Vagina (tissue), 2 donors: Measurements from ENCODE around the gene IQCN.

Experiments
- POLR2AphosphoS5 ChIP-seq, 2 donors: sonication (generic); formaldehyde crosslinking; IDR thresholded peaks; one replicate each; pipeline ENCODE4 v1.9.0; 2017; ENCODE audit warnings: antibody characterized with exemption in 2 of 2, mild to moderate bottlenecking in 2 of 2, low read depth in 1 of 2; ENCODE audit not compliant: insufficient read depth in 1 of 2
- TF ChIP-seq, protein P1 (sequence below), 3 experiments: fragments of 450-650 bp in 2 of 3; fragments of 200-600 bp in 1 of 3; sonication (generic) in 1 of 3; IDR thresholded peaks; one replicate each; pipeline ENCODE4 v1.5.1; 2017 to 2019; ENCODE audit warnings: antibody characterized with exemption in 3 of 3, mild to moderate bottlenecking in 2 of 3, moderate library complexity in 2 of 3

DNA sequence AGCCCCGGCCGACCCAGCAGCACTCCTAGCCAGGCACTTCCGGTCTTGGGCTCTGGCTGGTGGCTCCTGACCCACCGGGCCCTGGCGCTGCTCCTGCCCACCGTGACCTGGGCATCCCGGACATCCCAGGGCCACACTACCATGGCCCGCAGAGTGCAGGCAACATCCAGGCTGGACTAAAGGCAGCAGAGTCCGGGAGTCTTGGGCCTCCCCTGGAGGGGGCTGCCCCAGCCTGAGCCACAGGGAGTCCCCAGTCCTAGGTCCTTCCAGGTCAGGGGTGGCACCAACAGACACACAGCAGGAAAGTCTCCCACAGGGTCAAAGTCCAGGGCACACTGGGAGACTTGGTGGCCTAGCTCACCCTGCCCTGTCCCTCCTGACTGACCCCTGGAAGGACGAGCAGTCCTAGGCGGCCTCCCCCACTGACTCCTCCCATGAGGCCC lies 37.9 kb upstream of the IQCN start:
- no peak for TF ChIP-seq POLR2AphosphoS5 (IDR thresholded peaks at IDR 0.05; ENCODE audit: insufficient read depth in 1 of 2, low read depth in 1 of 2)
- TF ChIP-seq, protein P1, sequence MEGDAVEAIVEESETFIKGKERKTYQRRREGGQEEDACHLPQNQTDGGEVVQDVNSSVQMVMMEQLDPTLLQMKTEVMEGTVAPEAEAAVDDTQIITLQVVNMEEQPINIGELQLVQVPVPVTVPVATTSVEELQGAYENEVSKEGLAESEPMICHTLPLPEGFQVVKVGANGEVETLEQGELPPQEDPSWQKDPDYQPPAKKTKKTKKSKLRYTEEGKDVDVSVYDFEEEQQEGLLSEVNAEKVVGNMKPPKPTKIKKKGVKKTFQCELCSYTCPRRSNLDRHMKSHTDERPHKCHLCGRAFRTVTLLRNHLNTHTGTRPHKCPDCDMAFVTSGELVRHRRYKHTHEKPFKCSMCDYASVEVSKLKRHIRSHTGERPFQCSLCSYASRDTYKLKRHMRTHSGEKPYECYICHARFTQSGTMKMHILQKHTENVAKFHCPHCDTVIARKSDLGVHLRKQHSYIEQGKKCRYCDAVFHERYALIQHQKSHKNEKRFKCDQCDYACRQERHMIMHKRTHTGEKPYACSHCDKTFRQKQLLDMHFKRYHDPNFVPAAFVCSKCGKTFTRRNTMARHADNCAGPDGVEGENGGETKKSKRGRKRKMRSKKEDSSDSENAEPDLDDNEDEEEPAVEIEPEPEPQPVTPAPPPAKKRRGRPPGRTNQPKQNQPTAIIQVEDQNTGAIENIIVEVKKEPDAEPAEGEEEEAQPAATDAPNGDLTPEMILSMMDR (IDR thresholded peaks at IDR 0.05), result no peak
